Osteocyte (in vitro differentiated cells): ENCODE results near the gene TMEM9B. TPM values are rescaled to one million over a fixed set of nuclear protein-coding genes. Genes with fewer than 3 reads are reported as not detected.
"Not testable (repeated sequence)": the region's sequence is repeated elsewhere in the genome, so short reads cannot be mapped to it uniquely, and the experiment has no call there.

Experiments
- DNase-seq: peaks from one replicate; pipeline ENCODE4 v3.0.0; 2021; ENCODE audit warnings: mixed read lengths; ENCODE audit not compliant: unreplicated experiment; ENCODE audit errors: extremely low spot score
- H3K27ac Mint-ChIP-seq: one replicate; pipeline ENCODE4 v1.8.0; 2021; ENCODE audit warnings: mild to moderate bottlenecking, mixed read lengths; ENCODE audit not compliant: unreplicated experiment
- H3K27me3 Mint-ChIP-seq: one replicate; pipeline ENCODE4 v1.8.0; 2021; ENCODE audit warnings: mixed read lengths; ENCODE audit not compliant: unreplicated experiment
- H3K36me3 Mint-ChIP-seq: one replicate; pipeline ENCODE4 v1.8.0; 2021; ENCODE audit warnings: mixed read lengths; ENCODE audit not compliant: unreplicated experiment
- H3K4me1 Mint-ChIP-seq: one replicate; pipeline ENCODE4 v1.8.0; 2021; ENCODE audit warnings: mixed read lengths; ENCODE audit not compliant: unreplicated experiment
- H3K4me3 Mint-ChIP-seq: one replicate; pipeline ENCODE4 v1.8.0; 2021; ENCODE audit warnings: mild to moderate bottlenecking, moderate library complexity, mixed read lengths; ENCODE audit not compliant: unreplicated experiment
- H3K9me3 Mint-ChIP-seq: one replicate; pipeline ENCODE4 v1.8.0; 2021; ENCODE audit warnings: mixed read lengths; ENCODE audit not compliant: unreplicated experiment
- CTCF ChIP-seq: fragments of 200-600 bp; sonication (generic); IDR thresholded peaks from 2 replicates; pipeline ENCODE4 v1.5.0; 2021; ENCODE audit warnings: antibody characterized with exemption, mild to moderate bottlenecking, moderate library complexity
- long read RNA-seq: library from polyadenylated mRNA; unstranded; transcript quantifications from one replicate; pipeline ENCODE4 v2.0.0, GENCODE V29; 2021
- total RNA-seq: library from RNA; stranded (reverse); gene quantifications from 2 replicates; pipeline ENCODE4 v1.2.1, GENCODE V29; 2021

TMEM9B gene
- 33.4 and 35.9 TPM in 2 replicates for total RNA-seq
- long read RNA-seq, transcript TMEM9B-205 (5 exons, 2,083 nt) = major isoform, 590 of 651 reads
- long read RNA-seq, transcript TMEM9B-201 (4 exons, 1,659 nt) = minor isoform, 26 of 651 reads
- long read RNA-seq, transcript TMEM9B-202 (5 exons, 1,433 nt) = minor isoform, 27 of 651 reads
- long read RNA-seq, partial matches to known transcripts = 4 of 651 reads
- long read RNA-seq, other reads (novel, unspliced or antisense) = 4 of 651 reads

GRCh38 chr11:8964324-8965320 is at the start of gene TMEM9B:
Gene TMEM9B (minus strand): TSS chr11:8964442. CDS start chr11:8964313, 129 bp downstream.
- Mint-ChIP-seq H3K36me3 (no peaks in the 10 kb centered on the region), H3K27ac (peak within 1 kb of the TSS; percentile 91), H3K9me3 (no peaks in the 10 kb centered on the region), H3K4me1 (peaks cover 29% of the 10 kb centered on the region), H3K4me3 (peak within 1 kb of the TSS; percentile 94), H3K27me3 (no peaks in the 10 kb centered on the region)
- DNase-seq = peak; percentile 93
- no peak for TF ChIP-seq CTCF

DNA sequence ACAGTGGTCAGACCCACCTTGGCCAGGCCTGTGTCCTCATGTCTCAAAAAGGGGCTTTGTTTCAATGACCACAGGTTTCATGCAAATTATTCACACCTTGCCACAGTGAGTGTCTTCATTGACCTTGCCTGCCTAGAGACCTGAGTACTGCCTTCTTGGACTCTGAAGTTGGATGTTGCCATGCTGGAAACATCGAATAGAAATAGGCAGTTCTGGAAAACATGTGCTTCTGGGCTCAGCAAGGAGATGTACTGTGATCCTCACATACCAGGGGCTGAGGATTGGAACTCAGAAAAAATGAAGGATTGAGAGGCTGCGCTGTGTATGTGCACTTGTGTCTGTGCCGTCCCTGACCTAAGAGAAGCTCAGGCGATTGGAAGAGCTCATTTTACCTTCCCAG is 49.1 kb upstream of the TMEM9B start:
- no peak for DNase-seq
- H3K27ac Mint-ChIP-seq = no peak overlapping the region
- peaks cover 26% of the 10 kb centered on the region for H3K27me3 Mint-ChIP-seq
- no peak for TF ChIP-seq CTCF
- H3K36me3 Mint-ChIP-seq = peaks cover 2% of the 10 kb centered on the region
- H3K4me3 Mint-ChIP-seq = no peak overlapping the region
- H3K4me1 Mint-ChIP-seq = peaks cover 2% of the 10 kb centered on the region
- peaks cover 14% of the 10 kb centered on the region for H3K9me3 Mint-ChIP-seq

- Mint-ChIP-seq H3K9me3 (peaks cover 14% of the 10 kb centered on the region), H3K27me3 (peaks cover 56% of the 10 kb centered on the region)
- not testable (repeated sequence) for H3K4me3 Mint-ChIP-seq, H3K4me1 Mint-ChIP-seq, H3K27ac Mint-ChIP-seq, H3K36me3 Mint-ChIP-seq
- peak; percentile 27 for DNase-seq
These were observed 45.3 kb upstream of the TMEM9B start for GRCh38 chr11:9009538-9009937.

- no peak overlapping the region for H3K4me3 Mint-ChIP-seq
- DNase-seq = no peak
- peaks cover 14% of the 10 kb centered on the region for H3K9me3 Mint-ChIP-seq
- H3K27me3 Mint-ChIP-seq = peaks cover 56% of the 10 kb centered on the region
- TF ChIP-seq CTCF = no peak
- no peak overlapping the region for H3K27ac Mint-ChIP-seq
- H3K4me1 Mint-ChIP-seq = peaks cover 5% of the 10 kb centered on the region
- peaks cover 2% of the 10 kb centered on the region for H3K36me3 Mint-ChIP-seq
These were observed 44.4 kb upstream of the TMEM9B start for GRCh38 chr11:9008661-9009060.

DNA sequence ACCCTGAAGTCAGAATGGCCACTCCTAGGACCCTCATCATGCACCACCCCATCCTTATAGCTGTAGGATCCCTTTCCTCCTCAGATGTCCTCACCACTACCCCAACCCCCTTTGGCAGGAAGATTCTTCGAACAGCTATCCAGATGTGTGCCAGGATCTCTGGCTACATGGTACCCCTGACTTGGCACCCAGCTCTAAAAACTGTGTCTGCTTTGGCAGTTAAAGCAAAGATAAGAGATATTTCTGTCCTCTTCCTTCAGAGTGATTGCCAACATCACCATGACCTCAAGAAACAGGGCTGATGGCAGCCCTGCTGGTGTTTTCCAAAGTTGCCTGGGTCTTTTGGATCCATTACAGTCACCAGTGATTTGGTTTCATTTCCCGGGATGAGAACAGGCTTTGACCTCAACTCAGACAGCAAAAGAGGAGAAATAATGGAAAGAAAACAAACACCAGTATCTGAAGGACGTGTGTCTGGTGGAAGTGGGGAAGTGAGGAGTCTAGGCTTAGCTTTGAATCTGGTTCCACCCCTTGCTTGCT is 43.8 kb upstream of the TMEM9B start:
- no peak for TF ChIP-seq CTCF
- Mint-ChIP-seq H3K4me1 (peaks cover 9% of the 10 kb centered on the region), H3K36me3 (peaks cover 2% of the 10 kb centered on the region), H3K9me3 (peaks cover 12% of the 10 kb centered on the region), H3K27me3 (peaks cover 56% of the 10 kb centered on the region), H3K4me3 (no peak overlapping the region), H3K27ac (no peak overlapping the region)
- DNase-seq = peak; percentile 40
